Activated T-helper 1 cell treated with anti-CD3 and anti-CD28 coated beads, Interleukin-2, amount 50 U/mL, for 16 hours (primary cell): Measurements from ENCODE around the gene BCL2L2.

Experiments used
- DNase-seq, 2 donors: peaks; one replicate each; pipeline ENCODE4 v3.0.0-alpha.2; 2020; ENCODE audit warnings: low read depth in 1 of 2, low spot score in 1 of 2

BCL2L2 gene

DNA sequence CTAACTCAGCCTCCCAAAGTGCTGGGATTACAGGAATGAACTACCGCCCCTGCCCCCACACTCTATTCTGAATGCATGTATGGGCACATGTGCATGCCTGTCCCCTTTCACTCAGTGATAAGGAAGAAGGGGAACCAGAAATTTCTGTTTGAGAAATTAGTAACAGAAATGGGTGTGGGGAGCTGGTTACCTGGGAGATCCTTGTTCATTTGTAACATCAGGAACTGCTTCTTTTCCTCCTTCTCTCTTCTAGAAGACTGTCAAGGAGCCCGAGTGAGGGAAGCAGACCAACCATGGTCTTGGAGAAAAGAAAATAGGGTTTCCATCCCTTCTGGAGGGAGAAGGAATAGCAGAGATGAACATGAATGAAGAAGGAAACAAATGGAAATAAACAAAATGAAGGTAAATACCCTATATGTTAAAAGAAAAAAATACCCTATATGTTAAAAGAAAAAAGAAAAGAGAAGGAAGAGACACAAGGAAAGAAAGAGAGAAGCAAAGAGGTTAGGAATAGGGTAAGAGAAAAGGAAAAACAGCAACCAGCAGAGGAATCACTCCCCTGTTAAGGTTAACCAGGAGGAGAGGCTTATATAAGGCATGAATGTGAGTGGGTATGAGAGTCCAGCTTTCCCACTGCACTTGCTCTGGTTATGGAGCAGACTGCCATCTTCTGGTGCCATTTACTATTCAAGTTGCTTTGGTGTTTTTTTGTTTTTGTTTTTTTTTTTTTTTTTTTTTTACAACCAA is 7.2 kb upstream of the BCL2L2 start:
- no peak for DNase-seq

DNA sequence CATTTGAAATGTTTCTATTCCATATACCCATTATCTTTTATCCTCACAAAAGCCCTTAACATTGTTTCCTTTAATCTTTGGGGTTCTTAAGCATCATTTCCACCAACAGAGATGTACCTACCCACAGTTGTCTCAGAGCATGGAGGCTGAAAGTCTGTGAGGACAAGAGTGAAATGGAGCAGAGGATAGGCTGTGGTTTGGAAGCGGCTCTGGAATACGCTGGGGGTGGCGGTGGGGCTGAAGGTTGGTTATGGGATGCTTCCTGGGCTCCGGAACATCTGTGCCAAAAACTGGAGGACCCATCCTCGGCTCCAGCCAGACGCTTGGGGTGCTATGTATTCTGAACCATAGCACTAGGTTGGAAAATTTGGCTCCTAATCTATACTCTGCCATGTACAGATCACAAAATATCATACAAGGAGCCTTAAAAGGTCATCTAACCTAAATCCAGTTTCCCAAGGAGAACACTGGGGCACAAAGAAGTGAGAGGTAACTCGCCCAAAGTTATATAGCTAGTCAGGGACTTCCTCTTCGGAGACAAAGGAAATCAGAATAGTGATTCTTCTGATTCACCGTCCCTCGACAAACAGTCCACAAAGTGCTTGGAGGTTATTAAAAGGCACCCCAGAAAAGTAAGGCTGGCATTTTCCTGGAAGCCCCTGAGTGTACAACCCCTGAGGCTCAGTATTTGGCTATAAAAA is 6.5 kb upstream of the BCL2L2 start:
- no peak for DNase-seq

DNA sequence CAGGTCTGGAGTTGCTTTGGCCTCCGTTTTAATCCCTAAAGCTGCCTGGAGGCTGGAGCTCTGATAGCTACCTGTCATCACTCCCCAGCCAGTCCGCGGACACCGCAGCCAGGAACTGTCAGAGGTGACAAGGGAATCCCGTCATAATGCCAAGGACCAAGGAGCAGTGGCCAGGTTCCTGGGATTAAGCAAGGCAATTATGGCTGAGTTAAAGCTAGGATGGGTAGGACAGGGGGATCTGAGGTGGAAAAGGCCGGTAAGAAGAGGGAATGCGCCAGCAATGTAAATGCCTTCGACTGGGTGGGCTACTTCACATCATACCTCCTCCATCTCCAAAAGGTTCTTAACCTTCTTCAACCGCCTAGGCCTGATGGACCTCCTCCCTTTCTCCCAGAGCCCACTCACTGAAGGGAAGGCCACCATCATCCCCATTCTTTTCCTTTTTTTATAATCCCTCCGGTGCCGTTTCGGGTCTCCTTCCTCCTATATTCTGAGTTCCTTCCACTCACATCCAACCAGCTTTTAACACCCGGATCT is 5.9 kb upstream of the BCL2L2 start:
- DNase-seq: no peak

DNA sequence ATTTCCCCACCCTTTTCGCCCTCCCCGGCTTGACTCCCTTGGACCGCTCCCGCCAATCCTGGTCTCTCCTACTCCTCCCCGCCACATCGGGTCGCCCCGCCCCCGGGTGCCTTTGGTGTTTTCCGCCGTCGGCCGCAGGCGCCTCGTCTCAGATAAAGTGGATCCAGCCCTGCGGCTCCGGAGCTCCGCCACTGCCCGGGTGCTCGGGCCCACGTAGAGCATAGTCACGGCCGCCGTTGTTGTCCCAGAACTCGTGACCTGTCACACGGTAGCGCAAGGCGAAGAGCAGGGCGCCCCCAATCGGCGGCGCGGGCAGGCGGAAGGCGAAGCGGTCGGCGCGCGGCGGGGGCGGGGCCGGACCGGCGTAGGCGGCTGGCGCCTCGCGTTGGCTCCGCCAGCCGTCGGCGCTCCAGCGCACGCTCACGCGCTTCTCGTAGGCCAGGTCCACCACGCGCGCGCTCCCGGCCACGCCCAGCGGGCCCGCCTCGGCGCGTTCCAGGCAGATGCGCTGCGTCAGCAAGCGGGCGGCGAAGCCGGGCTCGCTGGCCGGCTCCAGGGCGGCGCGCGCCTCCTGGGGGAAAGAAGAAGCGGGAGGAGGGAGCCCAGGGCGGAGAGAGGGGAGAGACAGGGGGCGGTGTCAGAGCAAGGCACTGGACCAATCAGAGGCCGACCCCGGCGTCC is 5.2 kb upstream of the BCL2L2 start:
- DNase-seq: peak; percentile 87 to 98

DNA sequence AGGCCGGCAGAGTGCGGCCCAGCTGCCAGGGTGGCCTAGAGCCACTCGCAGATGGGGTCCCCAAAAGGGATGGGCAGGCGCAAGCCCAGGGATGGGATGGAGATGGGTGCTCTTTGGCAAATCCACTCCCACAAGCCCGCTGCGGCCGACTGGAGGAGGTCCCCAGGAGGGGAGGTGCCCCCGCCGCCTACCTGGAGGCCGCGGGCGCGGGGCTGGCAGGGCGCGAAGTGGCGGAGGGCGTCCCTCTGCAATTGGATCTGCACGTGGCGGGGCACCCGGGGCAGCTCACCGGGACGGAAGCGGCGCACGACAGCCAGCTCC is 4.7 kb upstream of the BCL2L2 start:
- peak in 1 of 2 donors; percentile 26 for DNase-seq

DNA sequence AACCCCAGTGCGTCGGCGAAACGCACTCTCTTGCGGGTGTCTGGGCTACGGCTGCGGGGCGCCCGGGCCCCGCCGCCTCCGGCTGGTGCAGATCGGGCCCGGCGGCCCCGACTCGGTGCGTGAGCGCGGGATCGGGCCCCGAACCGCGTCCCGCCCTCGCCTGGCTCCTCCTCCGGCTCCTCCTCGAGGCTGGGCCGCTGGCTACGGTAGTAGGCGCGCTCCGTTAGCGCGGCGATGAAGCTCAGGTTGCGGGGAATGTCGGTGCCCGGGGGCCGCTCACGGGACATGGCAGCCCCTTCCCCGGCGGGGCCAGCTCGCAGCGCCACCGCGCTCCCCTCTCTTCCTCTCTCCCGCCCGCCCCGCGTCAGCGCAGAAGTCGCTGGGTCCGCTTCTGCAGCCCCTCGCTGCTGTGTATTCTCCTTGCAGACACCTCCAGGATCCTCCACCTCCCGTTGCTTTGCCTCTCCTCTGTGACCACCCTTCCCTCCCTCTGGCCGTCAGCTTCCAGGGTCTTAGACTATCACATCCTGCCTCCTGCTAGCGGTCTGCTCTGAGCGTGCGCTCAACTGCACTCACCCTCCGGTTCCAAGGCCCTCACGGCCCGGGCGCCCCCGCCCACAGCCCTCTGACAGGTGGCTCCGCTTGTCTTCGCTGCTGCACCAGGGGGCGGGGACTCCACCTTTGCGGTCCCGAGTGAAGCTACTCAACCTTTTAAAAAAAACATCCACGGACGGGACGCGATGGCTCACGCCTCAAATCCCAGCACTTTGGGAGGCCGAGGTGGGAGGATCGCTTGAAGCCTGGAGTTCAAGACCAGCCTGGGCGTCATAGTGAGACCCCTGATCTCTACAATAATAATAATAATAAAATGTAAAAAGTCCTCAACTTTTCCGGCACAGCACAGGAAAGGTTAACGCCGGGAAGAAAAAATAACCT is 4.1 kb upstream of the BCL2L2 start, which contains the start of gene PPP1R3E:
Gene PPP1R3E (minus strand): TSS at position 570 of the 936 bp plus-strand sequence. CDS start 283 bp downstream, at position 287.
- peak; percentile 79 to 83 for DNase-seq

DNA sequence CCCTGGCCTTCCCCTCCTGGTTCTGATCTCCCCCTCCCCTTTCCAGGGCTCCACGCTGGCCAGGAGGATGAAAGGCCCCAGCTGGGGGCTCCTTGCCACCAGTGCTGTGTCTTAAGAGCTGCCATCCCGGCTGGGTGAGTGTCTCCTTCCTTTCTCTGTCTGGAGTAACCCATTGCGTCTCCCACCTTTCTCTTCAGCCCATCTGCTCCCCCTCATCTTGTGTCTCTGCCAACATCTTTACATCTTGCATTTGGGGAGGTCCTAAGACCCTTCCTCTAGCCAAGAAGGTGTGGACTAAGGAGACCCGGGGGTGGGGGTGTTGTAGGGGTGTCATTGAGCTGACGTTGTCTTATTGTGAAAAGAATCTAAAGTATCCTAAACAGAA is 505 bp downstream of the BCL2L2 start:
- no peak for DNase-seq

DNA sequence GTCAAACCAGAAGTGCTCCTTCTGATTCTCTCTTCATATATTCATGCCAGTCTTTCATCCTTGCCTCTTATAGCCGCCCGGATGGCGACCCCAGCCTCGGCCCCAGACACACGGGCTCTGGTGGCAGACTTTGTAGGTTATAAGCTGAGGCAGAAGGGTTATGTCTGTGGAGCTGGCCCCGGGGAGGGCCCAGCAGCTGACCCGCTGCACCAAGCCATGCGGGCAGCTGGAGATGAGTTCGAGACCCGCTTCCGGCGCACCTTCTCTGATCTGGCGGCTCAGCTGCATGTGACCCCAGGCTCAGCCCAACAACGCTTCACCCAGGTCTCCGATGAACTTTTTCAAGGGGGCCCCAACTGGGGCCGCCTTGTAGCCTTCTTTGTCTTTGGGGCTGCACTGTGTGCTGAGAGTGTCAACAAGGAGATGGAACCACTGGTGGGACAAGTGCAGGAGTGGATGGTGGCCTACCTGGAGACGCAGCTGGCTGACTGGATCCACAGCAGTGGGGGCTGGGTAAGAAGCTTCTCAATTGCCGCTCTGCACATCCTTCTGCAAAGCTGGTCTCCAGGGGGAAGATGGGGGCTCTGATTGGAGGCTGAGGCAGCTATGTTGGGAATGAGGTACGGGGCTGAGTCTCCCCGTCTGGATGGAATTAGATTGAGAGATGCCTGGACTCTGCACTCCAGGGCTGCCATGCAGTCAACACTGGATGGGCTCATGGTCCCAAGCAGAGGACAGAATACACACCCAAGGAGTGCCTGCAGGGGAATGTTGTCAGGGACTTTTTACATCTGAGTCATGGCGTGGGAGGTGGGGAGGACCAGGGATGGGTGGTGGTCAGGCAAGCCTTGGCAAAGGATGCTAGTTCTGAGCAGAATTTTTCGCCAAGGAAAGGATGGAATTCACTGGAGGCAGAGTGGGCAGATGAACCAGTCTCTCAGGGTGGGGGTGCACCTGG is 1.3 kb downstream of the BCL2L2 start:
- DNase-seq: no peak

DNA sequence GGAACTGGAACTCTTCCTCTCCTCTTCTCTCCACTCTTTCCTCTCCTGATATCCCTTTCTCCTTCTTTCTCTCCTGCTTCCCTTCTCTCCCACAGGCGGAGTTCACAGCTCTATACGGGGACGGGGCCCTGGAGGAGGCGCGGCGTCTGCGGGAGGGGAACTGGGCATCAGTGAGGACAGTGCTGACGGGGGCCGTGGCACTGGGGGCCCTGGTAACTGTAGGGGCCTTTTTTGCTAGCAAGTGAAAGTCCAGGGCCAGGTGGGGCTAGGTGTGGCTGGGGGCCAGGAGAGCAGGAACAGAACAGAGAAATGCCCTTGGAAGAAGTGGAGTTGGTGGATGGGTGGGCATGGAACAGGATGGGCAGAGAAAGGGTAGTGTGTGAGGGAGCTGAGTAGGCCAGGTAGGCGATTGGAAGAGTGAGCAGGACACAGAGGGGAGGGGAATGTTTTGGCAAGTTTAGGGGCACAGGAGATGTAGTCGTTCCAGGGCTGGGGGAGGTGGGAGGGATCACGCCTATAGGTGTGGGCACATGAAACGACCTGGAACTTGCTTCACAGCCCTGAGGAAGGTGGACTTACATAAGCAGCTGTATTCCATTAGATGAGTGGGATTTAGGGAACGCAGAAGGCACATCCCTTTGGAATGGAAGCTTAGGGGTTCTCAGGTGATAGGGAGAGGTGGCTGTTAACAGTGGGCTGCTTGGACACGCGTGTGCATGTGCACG is 2.2 kb downstream of the BCL2L2 start:
- no peak for DNase-seq

DNA sequence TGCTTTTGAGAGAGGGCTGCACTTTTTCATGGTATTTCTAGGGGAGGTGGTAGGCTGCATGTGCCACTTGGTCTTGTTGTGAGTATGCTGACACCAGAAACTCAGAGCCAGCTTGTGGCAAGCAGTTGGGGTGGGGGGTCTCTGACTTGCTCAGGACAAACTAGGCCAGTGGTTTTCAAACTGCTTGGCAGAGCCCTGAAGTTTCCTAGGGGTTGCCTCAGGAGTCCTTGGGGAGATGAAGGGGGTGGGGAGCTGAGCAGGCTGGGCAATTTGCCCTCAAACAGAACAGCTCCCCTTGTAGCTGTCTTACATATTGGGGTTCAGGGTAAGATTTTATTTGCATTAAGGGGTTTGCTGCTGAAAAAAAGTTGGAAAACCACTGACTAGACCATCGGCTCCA is 3.9 kb downstream of the BCL2L2 start:
- no peak for DNase-seq

DNA sequence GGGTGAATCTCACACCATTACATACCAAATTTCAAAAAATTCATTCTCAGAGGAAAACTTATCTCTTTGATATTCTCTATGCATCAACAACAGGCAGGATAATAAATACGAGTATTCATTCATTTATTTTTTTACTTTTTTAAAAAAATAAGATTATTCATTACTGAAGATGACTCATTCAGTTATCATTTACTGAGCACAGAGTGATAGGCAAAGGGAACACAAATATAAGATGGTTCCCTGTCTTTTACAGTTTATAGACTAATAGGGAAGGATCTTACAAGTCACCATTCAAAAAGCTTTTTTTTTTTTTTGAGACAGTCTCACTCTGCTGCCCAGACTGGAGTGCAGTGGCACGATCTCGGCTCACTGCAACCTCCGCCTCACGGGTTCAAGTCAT is 9.7 kb downstream of the BCL2L2 start:
- no peak for DNase-seq

DNA sequence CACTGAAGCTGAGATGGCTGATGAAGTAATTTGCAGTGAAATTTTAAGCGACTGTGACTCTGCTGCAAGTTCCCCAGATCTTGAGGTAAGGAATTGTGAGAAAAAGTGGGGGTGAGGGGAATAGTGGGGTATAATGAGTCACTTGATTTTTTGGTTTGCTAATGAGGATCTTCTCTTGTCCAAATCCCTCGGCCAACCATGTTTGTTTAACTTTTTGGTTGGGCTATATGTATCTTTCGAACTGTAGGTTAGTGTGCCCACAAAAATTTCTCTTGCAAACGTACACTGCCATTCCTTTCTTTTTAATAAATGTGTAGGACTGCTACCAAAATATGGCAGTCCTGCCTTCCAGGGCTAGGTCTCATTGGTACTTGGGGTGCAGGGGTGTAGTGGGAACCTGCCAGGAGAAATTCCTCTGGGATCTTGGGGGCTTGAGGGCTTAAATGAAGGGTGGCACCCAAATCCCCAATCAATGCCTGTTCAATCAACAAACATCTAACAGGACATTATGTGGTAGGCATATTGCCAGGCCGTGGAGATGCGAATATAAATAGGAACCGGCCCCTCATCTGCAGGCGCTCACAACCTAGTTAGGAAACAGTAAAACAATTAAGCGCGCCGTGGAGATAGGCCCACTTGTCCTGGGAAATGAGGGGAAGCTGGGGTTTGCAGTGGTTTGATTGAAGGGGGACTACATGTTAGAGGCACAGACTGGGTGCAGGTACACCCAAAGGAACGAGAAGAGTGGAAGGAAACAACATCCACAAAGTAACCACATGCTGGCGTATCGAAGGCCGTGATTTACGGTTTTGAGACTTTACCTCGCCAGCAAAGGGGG is 13.3 kb downstream of the BCL2L2 start:
- no peak for DNase-seq

DNA sequence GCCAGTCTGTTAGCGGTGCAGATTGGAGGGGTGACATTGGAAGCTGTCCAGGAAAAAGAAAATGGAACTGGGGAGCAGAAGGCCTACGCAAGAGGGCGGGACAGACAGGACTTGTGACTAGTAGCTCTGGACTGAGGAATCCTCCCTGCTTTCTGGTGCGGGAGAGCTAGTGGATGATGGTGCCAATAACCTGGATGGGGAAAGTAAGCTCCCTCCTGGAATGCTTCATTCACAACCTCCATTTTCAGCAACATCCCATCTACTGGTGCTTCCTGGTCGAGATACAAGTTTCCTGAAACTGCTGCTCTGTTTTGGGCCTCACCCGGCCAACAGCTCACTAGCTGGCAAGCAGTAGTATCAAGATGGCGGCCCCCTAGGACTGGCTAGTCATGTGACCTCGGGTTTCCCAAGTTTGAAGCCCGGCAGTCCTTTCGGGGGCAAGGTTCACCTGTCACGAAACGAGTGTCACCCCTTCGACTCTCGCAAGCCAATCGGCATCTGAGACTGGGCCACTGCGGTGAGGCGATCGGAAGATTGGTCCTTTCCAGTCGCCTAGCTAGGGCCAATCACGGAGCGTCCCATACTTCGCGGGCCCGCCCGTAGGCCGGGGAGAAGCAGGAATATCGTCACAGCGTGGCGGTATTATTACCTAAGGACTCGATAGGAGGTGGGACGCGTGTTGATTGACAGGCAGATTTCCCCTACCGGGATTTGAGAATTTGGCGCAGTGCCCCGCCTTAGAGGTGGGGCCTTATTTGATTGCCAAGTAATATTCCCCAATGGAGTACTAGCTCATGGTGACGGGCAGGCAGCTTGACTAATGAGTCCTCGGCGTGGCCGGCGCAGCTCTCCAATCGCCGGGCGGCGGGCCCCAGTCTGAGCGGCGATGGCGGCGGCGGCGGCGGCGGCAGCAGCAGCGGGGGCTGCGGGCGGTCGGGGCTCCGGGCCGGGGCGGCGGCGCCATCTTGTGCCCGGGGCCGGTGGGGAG is 14.2 kb downstream of the BCL2L2 start, which contains the start of gene PABPN1:
Gene PABPN1 (plus strand): TSS at position 874 of the 988 bp plus-strand sequence. CDS start 13 bp downstream, at position 887.
- DNase-seq: peak; percentile 92 to 96

DNA sequence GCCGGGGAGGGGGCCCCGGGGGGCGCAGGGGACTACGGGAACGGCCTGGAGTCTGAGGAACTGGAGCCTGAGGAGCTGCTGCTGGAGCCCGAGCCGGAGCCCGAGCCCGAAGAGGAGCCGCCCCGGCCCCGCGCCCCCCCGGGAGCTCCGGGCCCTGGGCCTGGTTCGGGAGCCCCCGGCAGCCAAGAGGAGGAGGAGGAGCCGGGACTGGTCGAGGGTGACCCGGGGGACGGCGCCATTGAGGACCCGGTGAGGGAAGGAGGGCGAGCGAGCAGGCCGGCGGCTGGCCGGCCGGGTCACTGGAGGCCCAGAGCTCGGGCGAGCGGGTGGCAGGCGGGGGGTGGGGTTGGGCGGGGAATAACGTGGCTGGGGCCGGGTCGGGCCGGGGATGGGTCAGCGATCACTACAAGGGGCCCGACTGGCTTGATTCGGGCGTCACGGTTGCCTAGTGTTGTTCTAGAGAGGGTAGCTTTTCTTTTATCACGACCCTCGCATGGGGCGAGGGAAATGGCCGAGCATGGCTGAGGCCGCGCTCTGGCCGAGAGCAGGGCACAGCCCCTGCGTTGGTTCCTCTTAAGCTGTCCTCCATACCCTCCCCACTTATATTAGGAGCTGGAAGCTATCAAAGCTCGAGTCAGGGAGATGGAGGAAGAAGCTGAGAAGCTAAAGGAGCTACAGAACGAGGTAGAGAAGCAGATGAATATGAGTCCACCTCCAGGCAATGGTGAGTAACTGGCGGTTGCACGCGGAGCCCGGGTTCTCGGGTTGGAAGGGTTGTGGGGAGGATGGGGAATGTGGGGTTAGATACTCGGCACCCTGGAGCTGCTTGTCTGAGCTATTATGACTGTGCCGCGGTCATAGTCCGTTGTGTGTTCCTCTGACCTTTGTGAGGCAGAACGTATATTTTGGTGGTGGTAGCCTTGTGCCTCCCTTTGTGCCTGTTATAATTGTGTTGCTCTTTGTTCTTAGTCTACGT is 15.2 kb downstream of the BCL2L2 start:
- peak in 1 of 2 donors; percentile 38 for DNase-seq
